ENCODE data around the gene ZNF740. TPM values are rescaled to one million over a fixed set of nuclear protein-coding genes. Genes with fewer than 3 reads are reported as not detected.

ZNF740 gene
- total RNA-seq, 4 donors from 2014 or later = 6.9 to 21.2 (median 9.8) TPM

GRCh38 chr12:53147181-53147580 lies 33.3 kb upstream of the ZNF740 start:
- no peaks in the 10 kb centered on the region for H3K27me3 ChIP-seq

GRCh38 chr12:53147653-53148052 lies 32.9 kb upstream of the ZNF740 start:
- no peaks in the 10 kb centered on the region for H3K9me3 ChIP-seq
- H3K27ac ChIP-seq = no peak overlapping the region
- H3K27me3 ChIP-seq = no peaks in the 10 kb centered on the region
- WGBS, 2 donors = 86 to 87% methylated on average over 15 of the region's 15 CpGs
- no peak for DNase-seq
- TF ChIP-seq POLR2A (IDR thresholded peaks at IDR 0.05) (no peak), CTCF (IDR thresholded peaks at IDR 0.05) (no peak)
- no peaks in the 10 kb centered on the region for H3K36me3 ChIP-seq
- H3K4me1 ChIP-seq = no peaks in the 10 kb centered on the region
- intact Hi-C loops (cut with DNase I) = no loop called here
- no peak overlapping the region for H3K4me3 ChIP-seq

More at GRCh38 chr12:53147181-53147580, 33.3 kb upstream of the ZNF740 start:
- WGBS, 2 donors = 86% methylated on average over 5 of the region's 5 CpGs
- Histone ChIP-seq H3K36me3 (no peaks in the 10 kb centered on the region), H3K4me1 (no peaks in the 10 kb centered on the region), H3K4me3 (no peak overlapping the region), H3K27ac (no peak overlapping the region), H3K9me3 (no peaks in the 10 kb centered on the region)
- DNase-seq = no peak
- intact Hi-C loops (cut with DNase I) = no loop called here
- no peak for TF ChIP-seq CTCF (IDR thresholded peaks at IDR 0.05)
- TF ChIP-seq POLR2A (IDR thresholded peaks at IDR 0.05) = no peak

GRCh38 chr12:53151039-53151438 lies 29.5 kb upstream of the ZNF740 start:
- H3K36me3 ChIP-seq = no peaks in the 10 kb centered on the region
- H3K4me3 ChIP-seq = no peak overlapping the region
- no peak overlapping the region for H3K27ac ChIP-seq
- H3K4me1 ChIP-seq = no peaks in the 10 kb centered on the region
- no peaks in the 10 kb centered on the region for H3K9me3 ChIP-seq
- TF ChIP-seq POLR2A (IDR thresholded peaks at IDR 0.05) (no peak), CTCF (IDR thresholded peaks at IDR 0.05) (no peak)
- intact Hi-C loops (cut with DNase I) = no loop called here
- no peak for DNase-seq
- H3K27me3 ChIP-seq = no peaks in the 10 kb centered on the region
- 72 to 88% methylated on average over 6 of the region's 6 CpGs for WGBS, 2 donors

- no peaks in the 10 kb centered on the region for H3K9me3 ChIP-seq
- DNase-seq = no peak
- H3K36me3 ChIP-seq = peaks cover 0 to 6% (median 0%) of the 10 kb centered on the region in 3 donors
- no peaks in the 10 kb centered on the region for H3K27me3 ChIP-seq
- H3K4me3 ChIP-seq = no peak overlapping the region
- no peaks in the 10 kb centered on the region for H3K4me1 ChIP-seq
- H3K27ac ChIP-seq = no peak overlapping the region
- TF ChIP-seq CTCF (IDR thresholded peaks at IDR 0.05) = no peak
- no peak for TF ChIP-seq POLR2A (IDR thresholded peaks at IDR 0.05)
- intact Hi-C loops (cut with DNase I) = no loop called here
These were observed 28.1 kb upstream of the ZNF740 start for GRCh38 chr12:53152390-53152789.

- Histone ChIP-seq H3K27ac (no peak overlapping the region), H3K9me3 (no peaks in the 10 kb centered on the region), H3K4me1 (peaks cover 0 to 8% (median 0%) of the 10 kb centered on the region in 3 donors), H3K4me3 (no peak overlapping the region), H3K27me3 (no peaks in the 10 kb centered on the region), H3K36me3 (peaks cover 0 to 45% (median 0%) of the 10 kb centered on the region in 3 donors)
- intact Hi-C loops (cut with DNase I) = no loop called here
- DNase-seq = peak; percentile 16
- WGBS, 2 donors = 12 to 14% methylated on average over 7 to 9 of the region's 14 CpGs
- TF ChIP-seq POLR2A (IDR thresholded peaks at IDR 0.05) (peak in 1 of 4 donors; percentile 26), CTCF (IDR thresholded peaks at IDR 0.05) (peak; percentile 86 to 98 (median 97))
These were observed 21.2 kb upstream of the ZNF740 start for GRCh38 chr12:53159195-53159839.

All from esophagus squamous epithelium (tissue), 5 donors.